Measurements from ENCODE around the gene ZNF776. TPM values are rescaled to one million over a fixed set of nuclear protein-coding genes. Genes with fewer than 3 reads are reported as not detected.
A peak's percentile ranks its signal among the peaks of the same experiment; 100 is the strongest.

ZNF776 gene
- total RNA-seq (2016; rRNA removed; fragmentation: Illumina TruSeq; extraction: Trizol) (15.6 and 16.9 TPM in 2 replicates), polyA plus RNA-seq (2011; rRNA removed) (7.6 and 8.2 TPM in 2 replicates), polyA minus RNA-seq (2011; rRNA and poly(A)+ RNA removed; ENCODE audit: low replicate concordance) (8.4 and 36.9 TPM in 2 replicates), Bru-seq, nascent RNA (percentile 94 among the genes with signal in this experiment), BruChase-seq, experiment 1, labeled RNA remaining after a 6-hour chase (percentile 93 among the genes with signal in this experiment), BruChase-seq, experiment 2, labeled RNA remaining after a 2-hour chase (percentile 97 among the genes with signal in this experiment)
- total RNA-seq (2016; cell fraction: cytosol; rRNA removed; fragmentation: Illumina TruSeq; extraction: Trizol; ENCODE audit: low read depth): 2.1 and 3.8 TPM in 2 replicates
- 15.4 and 16.9 TPM in 2 replicates for total RNA-seq (2016; cell fraction: insoluble cytoplasmic fraction; rRNA removed; fragmentation: Illumina TruSeq; extraction: Trizol)
- total RNA-seq (2016; cell fraction: membrane; rRNA removed; fragmentation: Illumina TruSeq; extraction: Trizol): 8.5 and 12.6 TPM in 2 replicates
- total RNA-seq (2016; cell fraction: nucleus; rRNA removed; fragmentation: Illumina TruSeq; extraction: Trizol): 16.0 and 22.2 TPM in 2 replicates
- 5.1 and 5.2 TPM in 2 replicates for polyA plus RNA-seq (2011; cell fraction: cytosol; rRNA removed)
- 17.2 and 19.6 TPM in 2 replicates for polyA plus RNA-seq (2011; cell fraction: nucleus; rRNA removed)
- polyA plus RNA-seq (2012): 7.7 and 8.2 TPM in 2 replicates
- 0.59 and 1.0 TPM in 2 replicates for polyA plus RNA-seq (2016; cell fraction: cytosol; fragmentation: Illumina TruSeq; extraction: Trizol; ENCODE audit: low read depth)
- 8.0 and 9.0 TPM in 2 replicates for polyA plus RNA-seq (2016; cell fraction: insoluble cytoplasmic fraction; fragmentation: Illumina TruSeq; extraction: Trizol; ENCODE audit: low read depth)
- 2.3 and 2.5 TPM in 2 replicates for polyA plus RNA-seq (2016; cell fraction: membrane; fragmentation: Illumina TruSeq; extraction: Trizol; ENCODE audit: low read depth)
- polyA plus RNA-seq (2016; cell fraction: nucleus; fragmentation: Illumina TruSeq; extraction: Trizol; ENCODE audit: insufficient read depth, low read depth): 15.1 and 16.1 TPM in 2 replicates
- 9.9 and 11.3 TPM in 2 replicates for polyA minus RNA-seq (2011; cell fraction: cytosol; rRNA and poly(A)+ RNA removed)
- 55.4 and 71.0 TPM in 2 replicates for polyA minus RNA-seq (2011; cell fraction: nucleus; rRNA and poly(A)+ RNA removed)
- long read RNA-seq, experiment 1, full-length matches to known transcripts: 1 of 4 reads
- long read RNA-seq, experiment 1, partial matches to known transcripts: 0 of 4 reads
- long read RNA-seq, experiment 1, other reads (novel, unspliced or antisense): 3 of 4 reads
- long read RNA-seq, experiment 2, full-length matches to known transcripts: 2 of 8 reads
- long read RNA-seq, experiment 2, partial matches to known transcripts: 0 of 8 reads
- long read RNA-seq, experiment 2, other reads (novel, unspliced or antisense): 6 of 8 reads

GRCh38 chr19:57746580-57747471, at the start of gene ZNF776:
TSS of gene ZNF776 (plus strand) at chr19:57746815. CDS start at chr19:57747059, 244 bp downstream.
- intact Hi-C loops (cut with micrococcal nuclease; ENCODE audit: unreplicated experiment): loop anchor here (2.0 kb wide), 2 partner anchors 72 to 168 kb away; partner anchors contain the start of gene ZNF416
- H4K20me1 ChIP-seq (ENCODE audit: insufficient read depth, low read length): no peaks in the 10 kb centered on the region
- in situ Hi-C loops (cut with HindIII; ENCODE audit: extremely low pct_ligation_motif_present, low pct_unique_long_range_greater_than_20kb): loop anchor here (10.0 kb wide), 1 partner anchor 408 kb away; the partner anchor contains the start of gene ZNF329
- H3K27ac ChIP-seq (ENCODE audit: extremely low read length, insufficient read depth, low read length): peak within 1 kb of the TSS; percentile 89
- H3K9ac ChIP-seq (ENCODE audit: insufficient read depth, low read depth, low read length): peak within 1 kb of the TSS; percentile 92
- H3K9me3 ChIP-seq (ENCODE audit: low read length): no peaks in the 10 kb centered on the region
- H3K4me3 ChIP-seq (replicated peaks in 1 of 3; ENCODE audit: insufficient read depth in 1 of 3, low read depth in 2 of 3, low read length in 3 of 3): peak within 1 kb of the TSS; percentile 87 to 100 (median 99)
- DNase-seq (ENCODE audit: low spot score): peak; percentile 88
- FAIRE-seq: peak; percentile 95
- peak within 1 kb of the TSS; percentile 88 for H3K4me2 ChIP-seq (ENCODE audit: low read depth, low read length)
- H2AFZ ChIP-seq (ENCODE audit: low read length): peak within 1 kb of the TSS; percentile 87
- H3K27me3 ChIP-seq (ENCODE audit: control insufficient read depth in 1 of 2, insufficient read depth in 2 of 2, low read length in 2 of 2): no peaks in the 10 kb centered on the region; a peak in 1 of 5 replicates
- TSS peak; percentile 74 for BruUV-seq (replicated peaks)
- peaks cover 6 to 18% of the 10 kb centered on the region in 2 experiments; a peak in 4 of 5 replicates for H3K36me3 ChIP-seq (replicated peaks in 1 of 2; ENCODE audit: control insufficient read depth in 1 of 2, insufficient read depth in 2 of 2, low read length in 2 of 2)
- ChIA-PET POLR2A (interaction anchor here (1.0 to 2.2 kb wide), 7 partner anchors 65 to 437 kb away, joined by 3 to 13 read pairs (median 4); partner anchors contain the start of genes ZNF256, ZNF551, ZNF552 and ZNF587B), CTCF (ENCODE audit: low intra/inter-chr PET ratio, low total read pairs) (no interaction called here)
- WGBS (ENCODE audit: low lambda C conversion rate): under 1% methylated on average over 38 of the region's 51 CpGs
- peaks cover 33% of the 10 kb centered on the region for H3K4me1 ChIP-seq (ENCODE audit: insufficient read depth, low read length)
- ATAC-seq: peak; percentile 99
- H3K79me2 ChIP-seq (ENCODE audit: insufficient read depth, low read length): peaks cover 34% of the 10 kb centered on the region
- no peak for TF ChIP-seq CBFB (CRISPR knock-in tag; IDR thresholded peaks at IDR 0.05)
- TF ChIP-seq ASH2L (IDR thresholded peaks at IDR 0.05; ENCODE audit: insufficient read length, low read depth, low read length): peak; percentile 82
- peak; percentile 80 for TF ChIP-seq ZNF547 (CRISPR knock-in tag; IDR thresholded peaks at IDR 0.05)
- peak; percentile 77 for TF ChIP-seq ZNF687 (CRISPR knock-in tag; IDR thresholded peaks at IDR 0.05)
- TF ChIP-seq CSRNP1 (CRISPR knock-in tag; IDR thresholded peaks at IDR 0.05): 0 out of 2 replicates have a peak, but pooled peaks have one; percentile 67
- TF ChIP-seq MTERF4 (CRISPR knock-in tag; IDR thresholded peaks at IDR 0.05): no peak; the same call in 1 of the 2 replicates
- TF ChIP-seq MXD4 (CRISPR knock-in tag; IDR thresholded peaks at IDR 0.05): no peak
- TF ChIP-seq MTF1 (CRISPR knock-in tag; IDR thresholded peaks at IDR 0.05): no peak
- TF ChIP-seq GABPB1 (CRISPR knock-in tag; IDR thresholded peaks at IDR 0.05): peak; percentile 94
